ENCODE results near the gene HINT2. TPM values are rescaled to one million over a fixed set of nuclear protein-coding genes. Genes with fewer than 3 reads are reported as not detected.

Gene HINT2
- total RNA-seq, 1 donor, result 17.0 TPM

DNA sequence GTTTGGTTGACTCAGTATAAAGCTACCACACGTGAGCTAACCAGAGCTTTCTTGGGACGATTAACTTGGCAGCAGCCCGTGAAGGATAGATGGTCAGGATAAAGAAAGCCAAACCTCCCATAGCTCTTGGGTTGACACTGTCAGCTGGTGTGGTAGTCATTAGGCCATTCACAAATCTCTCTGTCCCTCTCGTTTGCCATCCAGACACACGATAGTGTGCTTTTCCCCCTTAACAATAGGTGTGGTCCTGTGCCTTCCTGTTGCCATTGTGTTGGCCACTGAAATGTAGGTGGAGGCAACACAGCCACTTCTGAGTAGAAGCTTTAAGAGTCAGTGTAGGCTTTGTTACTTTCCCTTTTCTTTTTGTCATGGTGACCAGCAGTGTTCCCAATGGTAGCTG, 43.6 kb upstream of the HINT2 start:
- Histone ChIP-seq H4K20me1 (ENCODE audit: insufficient read depth, low read length) (no peaks in the 10 kb centered on the region), H3K79me2 (ENCODE audit: insufficient read depth, low read length) (no peaks in the 10 kb centered on the region), H3K9me3 (ENCODE audit: low read depth, low read length) (no peaks in the 10 kb centered on the region), H3K4me3 (ENCODE audit: insufficient read depth, low read length) (no peak overlapping the region), H3K4me2 (ENCODE audit: insufficient read depth, low read length) (no peak overlapping the region), H3K27me3 (ENCODE audit: insufficient read depth, low read length) (peaks cover 32% of the 10 kb centered on the region), H2AFZ (ENCODE audit: low read length) (no peak overlapping the region), H3K27ac (ENCODE audit: low read depth, low read length) (no peak overlapping the region), H3K4me1 (ENCODE audit: insufficient read depth, low read length) (peaks cover 6% of the 10 kb centered on the region), H3K36me3 (ENCODE audit: insufficient read depth, low read length) (no peaks in the 10 kb centered on the region)
- DNase-seq (ENCODE audit: insufficient read length, low spot score, missing footprints), result no peak
- TF ChIP-seq, protein P1, sequence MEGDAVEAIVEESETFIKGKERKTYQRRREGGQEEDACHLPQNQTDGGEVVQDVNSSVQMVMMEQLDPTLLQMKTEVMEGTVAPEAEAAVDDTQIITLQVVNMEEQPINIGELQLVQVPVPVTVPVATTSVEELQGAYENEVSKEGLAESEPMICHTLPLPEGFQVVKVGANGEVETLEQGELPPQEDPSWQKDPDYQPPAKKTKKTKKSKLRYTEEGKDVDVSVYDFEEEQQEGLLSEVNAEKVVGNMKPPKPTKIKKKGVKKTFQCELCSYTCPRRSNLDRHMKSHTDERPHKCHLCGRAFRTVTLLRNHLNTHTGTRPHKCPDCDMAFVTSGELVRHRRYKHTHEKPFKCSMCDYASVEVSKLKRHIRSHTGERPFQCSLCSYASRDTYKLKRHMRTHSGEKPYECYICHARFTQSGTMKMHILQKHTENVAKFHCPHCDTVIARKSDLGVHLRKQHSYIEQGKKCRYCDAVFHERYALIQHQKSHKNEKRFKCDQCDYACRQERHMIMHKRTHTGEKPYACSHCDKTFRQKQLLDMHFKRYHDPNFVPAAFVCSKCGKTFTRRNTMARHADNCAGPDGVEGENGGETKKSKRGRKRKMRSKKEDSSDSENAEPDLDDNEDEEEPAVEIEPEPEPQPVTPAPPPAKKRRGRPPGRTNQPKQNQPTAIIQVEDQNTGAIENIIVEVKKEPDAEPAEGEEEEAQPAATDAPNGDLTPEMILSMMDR (IDR thresholded peaks at IDR 0.05; ENCODE audit: extremely low read depth, low read depth, low read length), result no peak

GRCh38 chr9:35856882-35857281, 42.0 kb upstream of the HINT2 start:
- Histone ChIP-seq H2AFZ (ENCODE audit: low read length) (no peak overlapping the region), H3K9me3 (ENCODE audit: low read depth, low read length) (no peaks in the 10 kb centered on the region), H3K36me3 (ENCODE audit: insufficient read depth, low read length) (no peaks in the 10 kb centered on the region), H3K79me2 (ENCODE audit: insufficient read depth, low read length) (no peaks in the 10 kb centered on the region), H3K4me3 (ENCODE audit: insufficient read depth, low read length) (no peak overlapping the region), H3K4me2 (ENCODE audit: insufficient read depth, low read length) (no peak overlapping the region), H4K20me1 (ENCODE audit: insufficient read depth, low read length) (no peaks in the 10 kb centered on the region), H3K4me1 (ENCODE audit: insufficient read depth, low read length) (peaks cover 6% of the 10 kb centered on the region), H3K27me3 (ENCODE audit: insufficient read depth, low read length) (peaks cover 21% of the 10 kb centered on the region), H3K27ac (ENCODE audit: low read depth, low read length) (no peak overlapping the region)
- no peak for DNase-seq (ENCODE audit: insufficient read length, low spot score, missing footprints)
- TF ChIP-seq, protein P1 (IDR thresholded peaks at IDR 0.05; ENCODE audit: extremely low read depth, low read depth, low read length), result no peak

DNA sequence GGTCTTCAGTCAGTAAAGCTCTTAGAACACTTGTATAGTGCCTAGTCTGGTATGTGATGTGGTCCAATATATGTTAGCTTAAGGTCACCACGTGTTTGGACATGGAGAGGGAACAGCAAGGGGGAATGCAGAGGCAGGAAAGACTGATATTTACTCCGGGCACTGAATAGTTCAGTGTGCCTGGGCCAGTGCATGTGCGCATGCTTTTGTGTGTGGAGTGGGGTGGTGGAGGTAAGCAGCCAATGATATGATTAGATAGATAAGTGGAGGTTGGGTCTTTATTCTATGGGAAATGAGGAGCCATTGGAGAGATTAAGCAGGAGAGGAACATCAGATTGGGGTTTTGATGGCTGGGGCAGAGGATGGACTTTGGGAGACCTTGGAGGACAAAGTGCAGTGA, 41.4 kb upstream of the HINT2 start:
- DNase-seq (ENCODE audit: insufficient read length, low spot score, missing footprints), result no peak
- Histone ChIP-seq H3K4me3 (ENCODE audit: insufficient read depth, low read length) (no peak overlapping the region), H3K27me3 (ENCODE audit: insufficient read depth, low read length) (peaks cover 14% of the 10 kb centered on the region), H3K9me3 (ENCODE audit: low read depth, low read length) (no peaks in the 10 kb centered on the region), H3K4me2 (ENCODE audit: insufficient read depth, low read length) (no peak overlapping the region), H4K20me1 (ENCODE audit: insufficient read depth, low read length) (no peaks in the 10 kb centered on the region), H2AFZ (ENCODE audit: low read length) (no peak overlapping the region), H3K36me3 (ENCODE audit: insufficient read depth, low read length) (no peaks in the 10 kb centered on the region), H3K4me1 (ENCODE audit: insufficient read depth, low read length) (peaks cover 6% of the 10 kb centered on the region), H3K79me2 (ENCODE audit: insufficient read depth, low read length) (no peaks in the 10 kb centered on the region), H3K27ac (ENCODE audit: low read depth, low read length) (no peak overlapping the region)
- TF ChIP-seq, protein P1 (IDR thresholded peaks at IDR 0.05; ENCODE audit: extremely low read depth, low read depth, low read length), result no peak

DNA sequence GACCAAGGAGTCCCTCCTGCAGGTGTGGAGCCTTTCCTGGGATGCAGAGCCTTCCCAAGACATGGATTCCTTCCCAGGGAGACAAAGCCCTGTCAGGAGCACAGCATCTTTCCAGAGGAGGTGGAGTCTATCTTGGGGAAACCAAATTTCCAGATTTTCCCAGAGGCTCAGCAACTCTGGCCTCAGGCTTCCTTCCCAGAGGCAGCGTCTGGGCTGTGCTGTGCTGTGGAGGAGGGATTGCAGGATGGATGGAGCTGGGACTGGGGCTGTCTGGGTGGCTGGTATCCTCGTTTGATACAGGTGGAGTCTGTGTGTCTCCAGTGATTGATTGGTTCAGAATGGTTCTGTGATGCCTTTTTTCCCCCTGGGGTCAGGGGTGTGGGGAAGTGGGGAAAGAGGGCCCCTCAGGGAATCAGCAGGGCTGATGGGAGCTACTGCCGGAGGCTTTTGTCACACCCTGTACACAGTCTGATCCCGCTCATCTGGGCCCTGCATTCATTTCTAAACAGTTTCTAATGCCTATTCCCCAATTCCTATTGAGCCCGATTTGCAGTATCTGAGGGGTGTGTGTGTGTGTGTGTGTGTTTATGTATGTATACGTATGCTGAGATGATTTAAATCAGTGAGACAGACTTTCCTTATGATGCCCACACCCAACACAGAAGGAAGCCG, 39.4 kb upstream of the HINT2 start:
- H3K27me3 ChIP-seq (ENCODE audit: insufficient read depth, low read length), result no peaks in the 10 kb centered on the region
- H3K4me3 ChIP-seq (ENCODE audit: insufficient read depth, low read length), result no peak overlapping the region
- no peak for DNase-seq (ENCODE audit: insufficient read length, low spot score, missing footprints)
- no peaks in the 10 kb centered on the region for H3K4me1 ChIP-seq (ENCODE audit: insufficient read depth, low read length)
- H3K9me3 ChIP-seq (ENCODE audit: low read depth, low read length), result no peaks in the 10 kb centered on the region
- H3K36me3 ChIP-seq (ENCODE audit: insufficient read depth, low read length), result peaks cover 2% of the 10 kb centered on the region
- H4K20me1 ChIP-seq (ENCODE audit: insufficient read depth, low read length), result no peaks in the 10 kb centered on the region
- H3K27ac ChIP-seq (ENCODE audit: low read depth, low read length), result no peak overlapping the region
- H3K4me2 ChIP-seq (ENCODE audit: insufficient read depth, low read length), result no peak overlapping the region
- TF ChIP-seq, protein P1 (IDR thresholded peaks at IDR 0.05; ENCODE audit: extremely low read depth, low read depth, low read length), result no peak
- no peak overlapping the region for H2AFZ ChIP-seq (ENCODE audit: low read length)
- no peaks in the 10 kb centered on the region for H3K79me2 ChIP-seq (ENCODE audit: insufficient read depth, low read length)

Measured in osteoblast (primary cell).